Measurements from ENCODE around the gene OTX1. TPM values are rescaled to one million over a fixed set of nuclear protein-coding genes. Genes with fewer than 3 reads are reported as not detected.

OTX1 gene
- total RNA-seq, 4 donors from 2014 or later: not detected

GRCh38 chr2:63093502-63093901, 42.9 kb downstream of the OTX1 start:
- H3K27me3 ChIP-seq: no peaks in the 10 kb centered on the region
- H3K9me3 ChIP-seq: no peaks in the 10 kb centered on the region
- H3K4me3 ChIP-seq: no peak overlapping the region
- H3K4me1 ChIP-seq: no peaks in the 10 kb centered on the region
- WGBS, 2 donors (ENCODE audit: low coverage in 1 of 2): 85 to 86% methylated on average over 1 of the region's 1 CpG
- no peak for TF ChIP-seq POLR2AphosphoS5 (IDR thresholded peaks at IDR 0.05)
- TF ChIP-seq CTCF (IDR thresholded peaks at IDR 0.05): no peak
- TF ChIP-seq POLR2A (IDR thresholded peaks at IDR 0.05): no peak
- no peak for TF ChIP-seq EP300 (IDR thresholded peaks at IDR 0.05; ENCODE audit: low read depth)
- H3K36me3 ChIP-seq: no peaks in the 10 kb centered on the region
- in situ Hi-C loops (cut with MboI; ENCODE audit: low pct_ligation_motif_present in 1 of 4, low pct_unique_long_range_greater_than_20kb in 1 of 4, low sequenced_read_pairs in 3 of 4) (no loop called here), intact Hi-C loops (cut with DNase I; ENCODE audit: low total_unique reads) (no loop called here)
- H3K27ac ChIP-seq: no peak overlapping the region
- no peak for DNase-seq

- Histone ChIP-seq H3K4me1 (no peaks in the 10 kb centered on the region), H3K9me3 (no peaks in the 10 kb centered on the region), H3K36me3 (no peaks in the 10 kb centered on the region), H3K27ac (no peak overlapping the region), H3K4me3 (no peak overlapping the region), H3K27me3 (no peaks in the 10 kb centered on the region)
- in situ Hi-C loops (cut with MboI; ENCODE audit: low pct_ligation_motif_present in 1 of 4, low pct_unique_long_range_greater_than_20kb in 1 of 4, low sequenced_read_pairs in 3 of 4): no loop called here
- DNase-seq: no peak
- TF ChIP-seq CTCF (IDR thresholded peaks at IDR 0.05) (no peak), EP300 (IDR thresholded peaks at IDR 0.05; ENCODE audit: low read depth) (no peak), POLR2AphosphoS5 (IDR thresholded peaks at IDR 0.05) (no peak)
- intact Hi-C loops (cut with DNase I; ENCODE audit: low total_unique reads): no loop called here
- WGBS, 2 donors (ENCODE audit: low coverage in 1 of 2): 17 to 47% methylated on average over 1 of the region's 1 CpG
Measured at GRCh38 chr2:63096491-63096890, 45.9 kb downstream of the OTX1 start.

GRCh38 chr2:63099032-63099431, 48.4 kb downstream of the OTX1 start:
- Histone ChIP-seq H3K36me3 (no peaks in the 10 kb centered on the region), H3K27me3 (no peaks in the 10 kb centered on the region), H3K27ac (no peak overlapping the region), H3K4me3 (no peak overlapping the region), H3K9me3 (no peaks in the 10 kb centered on the region), H3K4me1 (no peaks in the 10 kb centered on the region)
- DNase-seq: no peak
- in situ Hi-C loops (cut with MboI; ENCODE audit: low pct_ligation_motif_present in 1 of 4, low pct_unique_long_range_greater_than_20kb in 1 of 4, low sequenced_read_pairs in 3 of 4): no loop called here
- intact Hi-C loops (cut with DNase I; ENCODE audit: low total_unique reads): no loop called here
- TF ChIP-seq POLR2A (IDR thresholded peaks at IDR 0.05) (no peak), POLR2AphosphoS5 (IDR thresholded peaks at IDR 0.05) (no peak), CTCF (IDR thresholded peaks at IDR 0.05) (no peak), EP300 (IDR thresholded peaks at IDR 0.05; ENCODE audit: low read depth) (no peak)
- WGBS, 2 donors (ENCODE audit: low coverage in 1 of 2): 91 to 100% methylated on average over 1 of the region's 1 CpG

GRCh38 chr2:63101954-63102353, 51.3 kb downstream of the OTX1 start:
- no peak for DNase-seq
- Histone ChIP-seq H3K27ac (no peak overlapping the region), H3K36me3 (no peaks in the 10 kb centered on the region), H3K27me3 (no peaks in the 10 kb centered on the region), H3K4me3 (no peak overlapping the region), H3K9me3 (peaks cover 0 to 7% of the 10 kb centered on the region in 2 donors), H3K4me1 (no peaks in the 10 kb centered on the region)
- 80 to 95% methylated on average over 2 of the region's 2 CpGs for WGBS, 2 donors (ENCODE audit: low coverage in 1 of 2)
- in situ Hi-C loops (cut with MboI; ENCODE audit: low pct_ligation_motif_present in 1 of 4, low pct_unique_long_range_greater_than_20kb in 1 of 4, low sequenced_read_pairs in 3 of 4) (no loop called here), intact Hi-C loops (cut with DNase I; ENCODE audit: low total_unique reads) (no loop called here)
- TF ChIP-seq EP300 (IDR thresholded peaks at IDR 0.05; ENCODE audit: low read depth): no peak
- TF ChIP-seq POLR2AphosphoS5 (IDR thresholded peaks at IDR 0.05): no peak
- TF ChIP-seq CTCF (IDR thresholded peaks at IDR 0.05): no peak
- no peak for TF ChIP-seq POLR2A (IDR thresholded peaks at IDR 0.05)
